HG03066 (cell line): ENCODE results near the gene TMEM145.

Experiments
- ATAC-seq: cut with Tn5 transposase; IDR thresholded peaks from one replicate; pipeline ENCODE4 v1.9.1; 2021; ENCODE audit warnings: low read depth; ENCODE audit not compliant: unreplicated experiment

TMEM145 gene

GRCh38 chr19:42356686-42357085, 43.6 kb downstream of the TMEM145 start:
- ATAC-seq: no peak

GRCh38 chr19:42357290-42357689, 44.2 kb downstream of the TMEM145 start:
- ATAC-seq: no peak

DNA sequence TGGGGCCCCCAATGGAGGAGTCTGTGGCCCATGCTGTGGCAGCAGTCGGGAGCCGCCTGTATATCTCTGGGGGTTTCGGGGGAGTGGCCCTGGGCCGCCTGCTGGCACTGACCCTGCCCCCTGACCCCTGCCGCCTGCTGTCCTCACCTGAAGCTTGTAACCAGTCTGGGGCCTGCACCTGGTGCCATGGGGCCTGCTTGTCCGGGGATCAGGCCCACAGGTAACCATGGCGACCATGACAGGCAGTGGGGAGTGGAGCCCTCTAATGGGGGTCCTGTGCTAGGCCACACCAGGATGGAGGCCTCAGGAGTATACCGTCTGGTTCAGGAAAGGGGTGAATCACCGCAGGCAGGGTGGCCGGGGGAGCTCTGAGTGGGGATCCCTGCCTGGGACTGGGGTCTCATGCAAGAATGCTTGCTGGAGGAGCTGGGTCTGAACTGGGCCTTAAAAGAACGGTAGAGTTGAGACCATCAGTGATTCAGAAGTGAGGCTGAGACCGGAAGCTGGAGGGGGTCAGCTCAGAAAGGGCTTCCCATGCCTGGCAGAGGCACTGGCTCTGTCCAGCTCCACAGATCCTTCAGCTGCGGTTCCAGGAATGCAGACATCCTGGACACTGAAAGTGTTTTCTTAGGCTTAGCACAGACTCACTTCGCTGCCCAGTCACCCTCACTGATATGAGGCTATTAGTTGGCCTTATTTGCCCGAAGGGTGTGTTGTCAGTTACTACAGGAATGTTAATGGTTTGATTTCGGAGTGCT, 47.9 kb downstream of the TMEM145 start:
- no peak for ATAC-seq

GRCh38 chr19:42361545-42361910, 48.4 kb downstream of the TMEM145 start:
- no peak for ATAC-seq

DNA sequence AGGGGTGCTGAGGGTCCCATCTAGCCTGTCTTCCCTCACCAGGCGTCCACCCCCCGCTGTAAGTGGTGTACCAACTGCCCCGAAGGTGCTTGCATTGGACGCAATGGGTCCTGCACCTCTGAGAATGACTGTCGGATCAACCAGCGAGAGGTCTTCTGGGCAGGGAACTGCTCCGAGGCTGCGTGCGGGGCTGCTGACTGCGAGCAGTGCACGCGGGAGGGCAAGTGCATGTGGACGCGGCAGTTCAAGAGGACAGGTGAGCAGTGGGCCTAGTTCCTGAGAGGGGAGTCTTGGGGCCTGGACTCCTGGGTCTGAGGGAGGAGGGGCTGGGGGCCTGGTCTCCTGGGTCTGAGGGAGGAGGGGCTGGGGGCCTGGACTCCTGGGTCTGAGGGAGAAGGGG, 49.2 kb downstream of the TMEM145 start:
- no peak for ATAC-seq

DNA sequence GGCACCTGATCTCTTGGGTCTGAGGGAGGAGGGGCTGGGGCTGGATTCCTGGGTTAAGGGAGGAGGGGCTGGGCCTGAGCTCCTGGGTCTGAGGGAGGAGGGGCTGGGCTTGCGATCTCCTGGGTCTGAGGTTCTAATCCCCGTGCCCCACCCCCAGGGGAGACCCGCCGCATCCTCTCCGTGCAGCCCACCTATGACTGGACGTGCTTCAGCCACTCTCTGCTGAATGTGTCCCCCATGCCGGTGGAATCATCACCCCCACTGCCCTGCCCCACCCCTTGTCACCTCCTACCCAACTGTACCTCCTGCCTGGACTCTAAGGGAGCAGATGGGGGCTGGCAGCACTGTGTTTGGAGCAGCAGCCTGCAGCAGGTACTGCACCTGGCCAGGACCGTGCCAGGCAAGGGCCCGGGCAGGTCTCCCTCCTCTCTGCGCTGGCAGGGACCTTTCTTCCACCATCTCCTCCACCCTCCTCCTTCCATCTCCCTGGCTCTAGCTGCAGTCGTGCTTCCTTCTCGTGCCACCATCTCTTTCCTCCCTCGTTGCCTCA, 49.9 kb downstream of the TMEM145 start:
- no peak for ATAC-seq

GRCh38 chr19:42363614-42364346, 50.7 kb downstream of the TMEM145 start:
- ATAC-seq: no peak

DNA sequence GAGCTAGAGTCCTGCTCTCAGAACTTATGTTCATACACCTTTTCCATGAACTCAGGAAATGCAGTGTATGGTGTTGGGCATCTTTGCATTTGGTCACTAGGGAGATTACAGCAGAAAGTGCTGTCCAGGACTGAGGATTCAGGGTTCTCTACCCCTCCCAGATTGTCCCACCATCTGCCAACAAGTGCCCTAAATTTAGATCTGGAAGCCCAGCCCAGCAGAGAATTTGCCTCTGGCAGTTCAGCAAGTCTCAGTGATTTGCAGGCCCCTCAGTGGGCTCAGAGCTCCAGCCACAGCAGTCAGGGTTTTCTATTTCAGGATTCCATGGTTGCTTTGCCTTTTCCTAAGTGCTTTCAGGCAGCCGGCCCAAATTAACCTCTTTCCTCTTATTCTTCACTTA, 53.6 kb downstream of the TMEM145 start:
- no peak for ATAC-seq

GRCh38 chr19:42367929-42368328, 54.8 kb downstream of the TMEM145 start:
- no peak for ATAC-seq

DNA sequence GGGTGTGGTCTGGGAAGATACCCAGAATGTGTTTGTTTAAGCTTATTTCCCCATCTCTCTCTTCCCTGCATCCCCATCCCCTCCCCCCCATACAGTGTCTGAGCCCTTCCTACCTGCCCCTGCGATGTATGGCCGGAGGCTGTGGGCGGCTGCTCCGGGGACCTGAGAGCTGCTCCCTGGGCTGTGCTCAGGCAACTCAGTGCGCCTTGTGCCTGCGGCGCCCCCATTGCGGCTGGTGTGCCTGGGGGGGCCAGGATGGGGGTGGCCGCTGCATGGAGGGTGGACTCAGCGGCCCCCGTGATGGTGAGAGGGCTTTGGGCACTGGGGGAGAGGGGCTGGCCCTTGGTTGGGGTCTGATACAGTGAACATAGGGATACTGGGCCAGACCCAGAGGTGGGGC, 55.3 kb downstream of the TMEM145 start:
- no peak for ATAC-seq

DNA sequence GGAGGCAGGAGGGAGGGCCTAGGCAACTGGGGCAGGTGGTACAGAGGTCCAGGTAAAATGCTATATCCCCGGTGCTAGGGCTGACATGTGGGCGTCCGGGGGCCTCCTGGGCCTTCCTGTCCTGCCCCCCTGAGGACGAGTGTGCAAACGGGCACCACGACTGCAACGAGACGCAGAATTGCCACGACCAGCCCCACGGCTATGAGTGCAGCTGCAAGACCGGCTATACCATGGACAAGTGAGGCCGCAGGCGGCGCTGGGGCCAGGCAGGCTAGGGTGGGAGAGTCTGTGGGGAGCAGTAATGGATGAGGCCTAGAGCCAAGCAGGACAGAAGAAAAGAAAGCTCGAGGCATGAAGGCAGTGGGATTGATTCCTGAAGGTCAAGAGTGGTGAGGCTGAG, 55.7 kb downstream of the TMEM145 start:
- ATAC-seq: no peak

DNA sequence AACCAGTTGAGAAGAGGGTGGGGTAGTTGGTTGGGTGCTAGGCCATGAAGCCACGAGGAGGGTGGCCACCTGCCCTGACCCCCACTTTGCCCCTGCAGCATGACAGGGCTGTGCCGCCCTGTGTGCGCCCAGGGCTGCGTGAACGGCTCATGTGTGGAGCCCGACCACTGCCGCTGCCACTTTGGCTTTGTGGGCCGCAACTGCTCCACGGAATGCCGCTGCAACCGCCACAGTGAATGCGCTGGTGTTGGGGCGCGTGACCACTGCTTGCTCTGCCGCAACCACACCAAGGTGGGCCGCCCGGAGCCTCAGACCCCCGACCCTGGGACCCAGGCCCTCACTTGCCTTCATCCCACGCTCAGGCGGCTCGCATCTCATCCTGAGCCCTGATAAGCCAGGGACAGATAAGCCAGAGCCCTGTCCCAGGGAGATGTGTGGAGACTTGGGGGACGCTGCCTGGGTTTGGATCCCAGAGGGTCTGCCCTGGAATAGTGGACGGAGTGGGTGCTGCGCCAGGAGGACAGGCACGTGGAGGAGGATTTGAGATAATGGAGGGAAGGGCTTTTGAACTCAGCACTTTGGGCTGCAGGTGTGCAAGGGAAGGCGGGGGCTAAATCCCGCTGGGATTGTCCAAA, 56.4 kb downstream of the TMEM145 start:
- no peak for ATAC-seq

DNA sequence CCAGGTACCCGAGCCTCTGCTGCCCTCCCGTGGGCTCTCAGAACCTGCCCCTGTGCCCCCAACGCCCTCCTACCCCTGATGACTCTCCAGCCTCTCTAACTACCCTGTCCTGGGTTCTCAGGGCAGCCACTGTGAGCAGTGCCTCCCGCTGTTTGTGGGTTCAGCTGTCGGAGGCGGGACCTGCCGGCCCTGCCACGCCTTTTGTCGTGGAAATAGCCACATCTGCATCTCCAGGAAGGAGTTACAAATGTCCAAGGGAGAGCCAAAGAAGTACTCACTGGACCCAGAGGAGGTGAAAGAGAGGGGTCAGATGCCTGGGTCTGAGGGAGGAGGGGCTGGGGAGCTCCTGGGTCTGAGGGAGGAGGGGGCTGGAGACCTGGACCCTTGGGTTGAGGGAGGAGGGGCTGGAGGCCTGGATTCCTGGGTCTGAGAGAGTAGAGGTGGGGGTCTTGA, 57.0 kb downstream of the TMEM145 start:
- ATAC-seq: no peak

DNA sequence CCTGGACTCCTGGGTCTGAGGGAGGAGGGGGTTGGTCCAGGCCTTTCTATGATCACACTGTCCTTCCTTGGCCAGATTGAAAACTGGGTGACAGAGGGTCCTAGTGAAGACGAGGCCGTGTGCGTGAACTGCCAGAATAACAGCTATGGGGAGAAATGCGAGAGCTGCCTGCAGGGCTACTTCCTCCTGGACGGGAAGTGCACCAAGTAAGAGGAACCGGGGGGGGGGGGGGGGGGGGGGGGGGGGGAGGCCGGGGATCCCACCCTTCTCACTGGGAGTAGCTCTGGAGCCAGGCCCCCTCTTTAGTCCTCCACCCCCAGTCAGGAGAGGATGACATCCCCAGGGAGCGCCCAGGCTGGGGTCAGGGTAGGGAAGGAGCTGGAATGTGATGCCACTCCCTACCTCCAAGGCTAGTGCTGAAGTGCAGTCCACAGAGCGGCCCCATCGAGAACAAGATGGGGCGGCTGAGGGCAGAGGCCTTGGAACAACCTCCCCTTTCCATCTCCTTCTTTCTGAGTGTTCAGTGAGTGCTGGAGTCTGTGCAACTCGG, 57.6 kb downstream of the TMEM145 start:
- ATAC-seq: no peak
